Measurements from ENCODE around the gene GRK5. TPM values are rescaled to one million over a fixed set of nuclear protein-coding genes. Genes with fewer than 3 reads are reported as not detected.

GRK5 gene
- total RNA-seq, 1 donor from 2014 or later: 43.2 TPM

GRCh38 chr10:119370972-119371703 lies 163.8 kb downstream of the GRK5 start:
- no peaks in the 10 kb centered on the region for H3K27me3 Mint-ChIP-seq (ENCODE audit: unreplicated experiment)
- DNase-seq (ENCODE audit: extremely low spot score, unreplicated experiment): peak; percentile 92
- no peaks in the 10 kb centered on the region for H3K9me3 Mint-ChIP-seq (ENCODE audit: unreplicated experiment)
- H3K27ac Mint-ChIP-seq (ENCODE audit: unreplicated experiment): peak overlapping the region; percentile 92
- H3K4me3 Mint-ChIP-seq (ENCODE audit: unreplicated experiment): peak overlapping the region; percentile 58
- no peak for TF ChIP-seq CTCF (IDR thresholded peaks at IDR 0.05)
- peaks cover 57% of the 10 kb centered on the region for H3K4me1 Mint-ChIP-seq (ENCODE audit: unreplicated experiment)
- peaks cover 1% of the 10 kb centered on the region for H3K36me3 Mint-ChIP-seq (ENCODE audit: unreplicated experiment)

DNA sequence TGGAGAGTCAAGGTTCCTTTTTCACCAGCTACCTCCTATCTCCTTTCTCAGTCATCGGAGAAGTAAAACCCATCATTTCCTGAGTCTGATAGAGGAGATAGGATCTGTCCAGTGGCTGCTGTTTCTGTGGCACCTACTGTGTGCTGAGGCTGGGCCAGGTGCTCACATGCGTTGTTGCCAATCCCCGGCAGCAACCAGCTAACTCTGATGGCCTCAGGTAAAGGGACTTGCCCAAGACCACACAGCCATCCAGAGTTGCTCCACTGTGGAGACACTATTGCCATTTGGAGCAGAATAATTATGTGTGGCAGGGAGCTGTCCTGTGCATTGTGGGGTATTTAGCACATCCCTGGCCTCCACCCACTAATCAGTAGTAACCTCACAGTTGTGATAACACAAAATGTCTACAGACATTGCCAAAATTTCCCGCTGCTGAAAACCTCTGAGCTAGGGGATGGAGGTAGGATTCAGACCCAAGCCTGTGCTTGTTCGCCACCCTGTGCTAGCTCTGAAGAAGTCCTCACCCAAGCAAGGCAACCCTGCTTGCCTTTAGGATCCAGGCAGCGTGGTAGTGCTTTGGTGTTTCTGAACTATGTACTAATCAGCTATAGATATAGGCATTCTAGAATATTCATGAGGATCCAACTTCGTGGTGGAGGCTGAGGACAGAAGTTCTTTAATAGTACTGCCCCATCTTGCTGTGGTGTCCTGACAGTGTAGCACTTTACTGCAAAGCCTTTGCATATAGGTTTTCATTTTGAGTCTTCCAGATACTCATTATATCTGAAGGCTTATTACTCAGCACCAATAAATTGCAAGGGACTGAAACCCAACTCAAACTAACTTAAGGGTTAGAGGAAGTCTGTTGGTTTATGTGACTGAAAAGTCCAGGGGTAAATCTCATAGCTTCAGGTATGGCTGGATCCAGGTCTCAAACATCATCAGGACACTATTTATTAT lies 164.6 kb downstream of the GRK5 start:
- Mint-ChIP-seq H3K9me3 (ENCODE audit: unreplicated experiment) (no peaks in the 10 kb centered on the region), H3K4me1 (ENCODE audit: unreplicated experiment) (peaks cover 55% of the 10 kb centered on the region), H3K27ac (ENCODE audit: unreplicated experiment) (peak overlapping the region; percentile 92), H3K27me3 (ENCODE audit: unreplicated experiment) (no peaks in the 10 kb centered on the region), H3K36me3 (ENCODE audit: unreplicated experiment) (peaks cover 1% of the 10 kb centered on the region), H3K4me3 (ENCODE audit: unreplicated experiment) (no peak overlapping the region)
- no peak for DNase-seq (ENCODE audit: extremely low spot score, unreplicated experiment)
- TF ChIP-seq CTCF (IDR thresholded peaks at IDR 0.05): peak; percentile 21

DNA sequence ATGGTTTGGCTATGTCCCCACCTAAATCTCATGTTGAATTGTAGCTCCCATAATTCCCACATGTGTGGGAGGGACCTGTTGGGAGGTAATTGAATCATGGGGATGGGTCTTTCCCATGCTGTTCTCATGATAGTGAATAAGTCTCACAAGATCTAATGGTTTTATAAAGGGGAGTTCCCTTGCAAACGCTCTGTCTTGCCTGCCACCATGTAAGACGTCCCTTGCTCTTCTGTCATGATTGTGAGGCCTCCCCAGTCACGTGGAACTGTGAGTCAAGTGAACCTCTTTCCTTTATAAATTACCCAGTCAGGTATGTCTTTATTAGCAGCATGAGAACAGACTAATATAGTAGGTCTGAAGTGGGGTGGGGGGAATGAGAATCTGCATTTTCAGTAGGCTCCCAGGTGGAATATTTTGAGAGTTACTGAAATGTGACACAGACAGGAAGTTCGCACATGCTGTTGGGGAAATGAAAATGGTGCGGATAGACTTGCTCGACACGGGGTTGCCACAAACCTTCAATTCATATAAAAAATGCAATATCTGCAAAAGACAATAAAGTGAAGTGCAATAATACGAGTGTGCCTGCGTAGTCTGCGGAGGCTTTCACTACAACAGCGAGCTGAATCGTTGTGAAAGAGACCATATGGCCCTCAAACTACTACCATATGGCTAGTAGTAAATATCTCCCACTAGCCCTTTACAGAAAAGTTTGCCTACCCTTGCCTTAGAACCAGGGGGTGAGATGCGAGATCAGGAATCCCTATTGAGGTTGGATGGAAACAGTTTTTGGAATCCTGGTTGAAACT lies 166.1 kb downstream of the GRK5 start:
- H3K27ac Mint-ChIP-seq (ENCODE audit: unreplicated experiment): no peak overlapping the region

DNA sequence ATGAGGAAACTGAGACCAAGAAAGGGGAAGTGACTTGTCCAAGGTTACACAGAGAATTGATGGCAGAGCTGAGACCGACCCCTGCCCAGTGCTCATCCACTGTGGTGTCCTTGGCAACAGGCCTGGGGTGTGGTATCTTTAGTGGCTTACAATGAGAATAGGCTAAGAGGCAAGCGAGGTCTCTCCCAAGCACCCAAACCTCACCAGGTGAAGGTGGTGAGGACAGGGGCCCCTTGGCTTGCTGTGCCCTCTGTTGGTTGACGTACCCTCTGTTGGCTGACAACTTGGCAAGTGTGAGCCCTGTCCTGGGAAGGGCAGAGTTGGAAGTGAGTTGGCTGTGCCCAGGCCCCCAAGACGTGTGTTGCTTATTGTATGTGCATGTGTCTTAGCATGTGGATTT lies 166.9 kb downstream of the GRK5 start:
- H3K27me3 Mint-ChIP-seq (ENCODE audit: unreplicated experiment): no peaks in the 10 kb centered on the region
- H3K4me3 Mint-ChIP-seq (ENCODE audit: unreplicated experiment): no peak overlapping the region
- H3K4me1 Mint-ChIP-seq (ENCODE audit: unreplicated experiment): peaks cover 46% of the 10 kb centered on the region
- TF ChIP-seq CTCF (IDR thresholded peaks at IDR 0.05): no peak
- peaks cover 4% of the 10 kb centered on the region for H3K36me3 Mint-ChIP-seq (ENCODE audit: unreplicated experiment)
- no peak overlapping the region for H3K27ac Mint-ChIP-seq (ENCODE audit: unreplicated experiment)
- DNase-seq (ENCODE audit: extremely low spot score, unreplicated experiment): no peak
- no peaks in the 10 kb centered on the region for H3K9me3 Mint-ChIP-seq (ENCODE audit: unreplicated experiment)

More for the DNA sequence above, 166.1 kb downstream of the GRK5 start:
- no peak for TF ChIP-seq CTCF (IDR thresholded peaks at IDR 0.05)
- Mint-ChIP-seq H3K4me3 (ENCODE audit: unreplicated experiment) (no peak overlapping the region), H3K27me3 (ENCODE audit: unreplicated experiment) (no peaks in the 10 kb centered on the region), H3K9me3 (ENCODE audit: unreplicated experiment) (no peaks in the 10 kb centered on the region), H3K36me3 (ENCODE audit: unreplicated experiment) (peaks cover under 1% of the 10 kb centered on the region), H3K4me1 (ENCODE audit: unreplicated experiment) (peaks cover 52% of the 10 kb centered on the region)
- no peak for DNase-seq (ENCODE audit: extremely low spot score, unreplicated experiment)
